Activated CD4-positive, alpha-beta memory T cell treated with anti-CD3 and anti-CD28 coated beads, Interleukin-2, amount 10 ng/mL, durations not matched to agents 7 days and 5 days (primary cell): ENCODE results near the gene KCNAB3. TPM values are rescaled to one million over a fixed set of nuclear protein-coding genes. Genes with fewer than 3 reads are reported as not detected.

Experiments used
- CTCF ChIA-PET: fragments of 350-600 bp; sonication (Branson Sonifier 250); formaldehyde crosslinking; loops from one replicate; lab custom pipeline; 2021; ENCODE audit warnings: antibody characterized with exemption, inconsistent platforms; lab: Charles Lee
- POLR2A ChIA-PET: fragments of 350-600 bp; sonication (Branson Sonifier 250); formaldehyde crosslinking; loops from one replicate; lab custom pipeline; 2021; ENCODE audit warnings: antibody characterized with exemption; lab: Charles Lee
- DNase-seq: peaks from one replicate; pipeline ENCODE4 v3.0.0-alpha.2; 2020
- H3K27ac Mint-ChIP-seq: one replicate; pipeline ENCODE4 v1.8.0; 2021; ENCODE audit warnings: mild to moderate bottlenecking, mixed read lengths
- H3K27me3 Mint-ChIP-seq: one replicate; pipeline ENCODE4 v1.8.0; 2021; ENCODE audit warnings: mixed read lengths
- H3K36me3 Mint-ChIP-seq: one replicate; pipeline ENCODE4 v1.8.0; 2021; ENCODE audit warnings: low read depth, mixed read lengths
- H3K4me1 Mint-ChIP-seq: one replicate; pipeline ENCODE4 v1.8.0; 2021; ENCODE audit warnings: mixed read lengths
- H3K4me3 Mint-ChIP-seq: one replicate; pipeline ENCODE4 v1.8.0; 2021; ENCODE audit warnings: mild to moderate bottlenecking, mixed read lengths
- H3K9me3 Mint-ChIP-seq: one replicate; pipeline ENCODE4 v1.8.0; 2021; ENCODE audit warnings: mixed read lengths
- total RNA-seq, 2 experiments: library from RNA; stranded (reverse); gene quantifications; one replicate each; pipeline ENCODE4 v1.2.3, GENCODE V29; 2021

KCNAB3 gene
- total RNA-seq, 2 experiments from 2014 or later: 7.7 to 8.4 TPM

GRCh38 chr17:7894226-7894625, 35.4 kb downstream of the KCNAB3 start:
- H3K36me3 Mint-ChIP-seq: peaks cover 82% of the 10 kb centered on the region
- DNase-seq: no peak
- ChIA-PET CTCF (no interaction called here), POLR2A (no interaction called here)
- H3K4me1 Mint-ChIP-seq: peaks cover 5% of the 10 kb centered on the region
- H3K27me3 Mint-ChIP-seq: no peaks in the 10 kb centered on the region
- H3K9me3 Mint-ChIP-seq: no peaks in the 10 kb centered on the region
- H3K4me3 Mint-ChIP-seq: no peak overlapping the region
- no peak overlapping the region for H3K27ac Mint-ChIP-seq

- ChIA-PET POLR2A (no interaction called here), CTCF (no interaction called here)
- H3K4me1 Mint-ChIP-seq: peaks cover 5% of the 10 kb centered on the region
- H3K36me3 Mint-ChIP-seq: peaks cover 74% of the 10 kb centered on the region
- no peaks in the 10 kb centered on the region for H3K9me3 Mint-ChIP-seq
- no peaks in the 10 kb centered on the region for H3K27me3 Mint-ChIP-seq
- no peak for DNase-seq
- no peak overlapping the region for H3K27ac Mint-ChIP-seq
- H3K4me3 Mint-ChIP-seq: no peak overlapping the region
Measured at GRCh38 chr17:7893187-7893880, 36.3 kb downstream of the KCNAB3 start.

DNA sequence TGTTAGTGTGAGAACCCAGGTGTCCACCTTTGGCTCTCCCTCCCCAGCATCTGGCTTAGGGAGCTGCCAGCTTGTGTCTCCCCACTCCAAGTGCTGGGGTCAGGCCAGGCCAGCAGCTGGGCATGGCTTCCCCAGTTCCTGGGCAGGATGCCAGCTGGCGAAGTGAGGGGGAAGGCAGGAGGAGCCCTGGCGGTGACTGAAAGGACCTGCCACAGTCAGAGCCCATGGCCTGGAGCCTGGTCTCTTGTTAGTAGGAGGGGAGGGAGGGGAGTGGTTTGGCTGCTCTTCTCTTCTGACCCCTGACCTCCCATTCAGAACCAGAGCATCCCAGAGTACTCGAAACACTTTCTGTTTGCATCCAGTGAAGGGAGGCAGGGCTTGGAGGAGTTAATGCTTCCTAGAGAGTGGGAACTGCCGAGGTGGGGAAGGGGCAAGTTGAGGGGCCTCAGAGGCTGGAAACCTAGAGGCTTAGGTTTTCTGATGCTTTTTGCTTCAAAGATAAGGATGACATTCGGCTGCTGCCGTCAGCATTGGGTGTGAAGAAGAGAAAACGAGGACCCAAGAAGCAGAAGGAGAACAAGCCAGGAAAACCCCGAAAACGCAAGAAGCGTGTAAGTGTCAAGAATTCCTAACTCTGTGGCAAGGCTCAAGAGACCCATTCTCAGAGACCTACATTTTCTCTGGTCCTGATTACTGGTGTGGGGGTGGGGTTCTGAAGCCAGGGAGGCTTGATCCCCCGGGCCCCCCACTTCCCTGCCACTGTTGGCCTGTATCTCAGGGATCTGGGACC, 40.3 kb downstream of the KCNAB3 start:
- ChIA-PET CTCF (no interaction called here), POLR2A (interaction anchor here (0.9 to 1.5 kb wide), 2 partner anchors 26 to 32 kb away, joined by 3 read pairs; partner anchors contain the start of genes NAA38 and RNF227)
- peaks cover 2% of the 10 kb centered on the region for H3K4me1 Mint-ChIP-seq
- H3K36me3 Mint-ChIP-seq: peaks cover 41% of the 10 kb centered on the region
- no peaks in the 10 kb centered on the region for H3K9me3 Mint-ChIP-seq
- H3K4me3 Mint-ChIP-seq: no peak overlapping the region
- no peaks in the 10 kb centered on the region for H3K27me3 Mint-ChIP-seq
- peak; percentile 33 for DNase-seq
- H3K27ac Mint-ChIP-seq: no peak overlapping the region

- H3K36me3 Mint-ChIP-seq: peaks cover 30% of the 10 kb centered on the region
- no peak within 1 kb of the TSS for H3K4me3 Mint-ChIP-seq
- H3K27me3 Mint-ChIP-seq: no peaks in the 10 kb centered on the region
- CTCF ChIA-PET: no interaction called here
- DNase-seq: peak; percentile 52
- peaks cover 3% of the 10 kb centered on the region for H3K4me1 Mint-ChIP-seq
- POLR2A ChIA-PET: interaction anchor here (0.6 to 1.5 kb wide), 4 partner anchors 10 to 45 kb away, joined by 3 read pairs; partner anchors contain the start of genes NAA38 and RNF227
- H3K9me3 Mint-ChIP-seq: no peaks in the 10 kb centered on the region
- H3K27ac Mint-ChIP-seq: no peak within 1 kb of the TSS
Measured at GRCh38 chr17:7888184-7888920, 41.3 kb downstream of the KCNAB3 start, which contains the start of gene CHD3. CHD3 (plus strand) TSS chr17:7888789; CDS start chr17:7889001, 212 bp downstream.

GRCh38 chr17:7887482-7888183, 42.0 kb downstream of the KCNAB3 start:
- peak; percentile 91 for DNase-seq
- no peaks in the 10 kb centered on the region for H3K9me3 Mint-ChIP-seq
- CTCF ChIA-PET: no interaction called here
- H3K27ac Mint-ChIP-seq: no peak overlapping the region
- peaks cover 3% of the 10 kb centered on the region for H3K4me1 Mint-ChIP-seq
- no peaks in the 10 kb centered on the region for H3K27me3 Mint-ChIP-seq
- H3K36me3 Mint-ChIP-seq: peaks cover 27% of the 10 kb centered on the region
- POLR2A ChIA-PET: interaction anchor here (1.0 to 1.5 kb wide), 2 partner anchors 31 to 44 kb away, joined by 3 read pairs; partner anchors contain the start of gene NAA38
- no peak overlapping the region for H3K4me3 Mint-ChIP-seq

- H3K27ac Mint-ChIP-seq: no peak overlapping the region
- H3K9me3 Mint-ChIP-seq: no peaks in the 10 kb centered on the region
- peaks cover 25% of the 10 kb centered on the region for H3K36me3 Mint-ChIP-seq
- no peaks in the 10 kb centered on the region for H3K27me3 Mint-ChIP-seq
- CTCF ChIA-PET: no interaction called here
- POLR2A ChIA-PET: interaction anchor here (1.4 to 1.7 kb wide), 2 partner anchors 44 kb away, joined by 5 to 10 read pairs; partner anchors contain the start of genes CNTROB and TRAPPC1
- no peak overlapping the region for H3K4me3 Mint-ChIP-seq
- H3K4me1 Mint-ChIP-seq: peaks cover 3% of the 10 kb centered on the region
- no peak for DNase-seq
Measured at GRCh38 chr17:7887038-7887481, 42.6 kb downstream of the KCNAB3 start.

DNA sequence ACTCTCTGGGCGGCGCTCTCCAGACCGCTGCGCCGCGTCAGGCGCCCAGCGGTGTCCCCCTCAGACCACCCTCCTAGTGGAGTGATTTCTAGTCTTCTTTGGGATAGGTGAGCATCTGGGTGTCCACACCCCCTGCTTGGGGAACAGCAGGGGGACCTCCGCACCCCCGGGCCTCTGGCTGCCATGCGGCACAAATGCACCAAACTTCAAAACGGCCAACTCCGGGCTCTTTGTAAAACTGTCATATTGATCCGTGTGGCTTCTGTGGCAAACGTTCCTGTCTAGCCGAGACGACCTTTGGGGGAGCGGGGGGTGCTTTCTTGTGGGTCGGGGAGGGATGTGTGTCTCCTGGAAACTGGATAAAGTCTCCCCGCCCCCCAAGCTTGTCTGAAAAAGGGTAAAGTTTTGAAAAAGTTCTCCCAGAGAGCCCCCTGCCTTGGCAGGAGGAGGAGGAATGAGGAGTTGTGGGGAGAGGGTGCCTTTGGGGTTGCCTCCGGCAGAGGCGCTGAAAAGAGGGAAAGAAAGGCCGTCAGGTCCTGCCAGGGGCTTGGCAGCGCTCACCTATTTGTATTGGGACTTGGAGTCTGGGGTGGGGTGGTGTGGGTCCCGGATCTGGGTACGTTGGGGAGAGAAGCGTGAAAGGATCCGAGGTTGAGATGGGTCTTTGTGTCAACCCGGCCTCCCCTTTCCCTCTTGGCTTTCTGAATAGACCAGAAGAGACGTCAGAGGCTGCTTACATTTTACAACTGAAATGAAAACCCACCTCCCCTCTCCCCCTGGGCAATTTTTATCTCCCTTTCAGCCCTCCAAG, 43.2 kb downstream of the KCNAB3 start:
- ChIA-PET CTCF (interaction anchor here (1.5 kb wide), 1 partner anchor 29 kb away, joined by 8 read pairs; the partner anchor contains the start of gene NAA38), POLR2A (interaction anchor here (0.8 to 1.9 kb wide), 12 partner anchors 9 to 362 kb away, joined by 3 to 12 read pairs (median 4); partner anchors contain the start of genes CNTROB, CTC1, CYB5D1 and NAA38)
- no peak overlapping the region for H3K27ac Mint-ChIP-seq
- H3K9me3 Mint-ChIP-seq: no peaks in the 10 kb centered on the region
- DNase-seq: peak; percentile 58
- H3K36me3 Mint-ChIP-seq: peaks cover 20% of the 10 kb centered on the region
- peaks cover 3% of the 10 kb centered on the region for H3K4me1 Mint-ChIP-seq
- H3K27me3 Mint-ChIP-seq: no peaks in the 10 kb centered on the region
- H3K4me3 Mint-ChIP-seq: no peak overlapping the region

DNA sequence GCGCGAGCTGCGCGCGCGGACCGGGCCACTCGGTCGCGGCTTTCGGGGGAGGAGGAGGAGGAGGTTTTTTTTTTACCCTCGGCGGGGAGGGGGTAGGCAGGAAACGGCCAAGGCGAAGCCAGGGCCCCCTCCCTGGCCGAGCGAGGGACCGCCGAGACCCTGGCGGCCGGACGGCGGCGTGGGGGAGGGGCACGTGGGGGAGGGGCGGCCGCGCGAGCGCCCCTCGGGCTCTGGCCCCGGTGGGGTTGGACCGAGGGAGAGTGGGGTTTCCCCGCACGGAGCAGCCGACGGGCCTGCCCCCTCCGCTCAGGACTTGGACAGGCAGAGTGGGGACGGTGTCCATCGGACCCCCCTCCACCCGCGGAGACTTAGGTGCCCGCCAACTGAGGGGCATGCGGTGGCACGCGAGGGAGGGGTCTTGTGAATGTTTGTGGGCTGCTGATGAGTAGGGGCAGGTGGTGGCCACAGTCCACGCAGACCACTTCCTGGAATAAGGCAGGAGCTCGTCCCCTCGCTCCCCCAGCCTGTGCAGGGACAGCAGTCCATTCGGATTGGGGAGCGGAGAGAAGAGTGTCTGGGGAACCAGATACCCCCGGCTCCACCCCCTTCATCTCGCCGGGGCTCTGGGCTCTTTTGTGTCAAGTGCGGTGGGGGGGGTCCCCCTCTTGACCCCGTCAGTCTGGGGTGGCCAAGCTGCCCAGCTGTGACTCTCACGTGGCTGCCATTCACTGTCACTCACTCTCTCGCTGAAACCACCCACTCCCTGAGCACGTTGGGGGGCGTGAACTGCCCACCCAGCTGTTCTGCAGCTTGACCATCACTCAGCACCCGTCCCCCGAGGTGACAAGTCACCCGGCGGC, 44.1 kb downstream of the KCNAB3 start:
- ChIA-PET POLR2A (interaction anchor here (0.6 to 1.9 kb wide), 13 partner anchors 8 to 362 kb away, joined by 3 to 12 read pairs (median 4); partner anchors contain the start of genes CNTROB, CTC1, CYB5D1 and NAA38), CTCF (interaction anchor here (1.5 kb wide), 1 partner anchor 28 kb away, joined by 8 read pairs; the partner anchor contains the start of gene NAA38)
- peaks cover 3% of the 10 kb centered on the region for H3K4me1 Mint-ChIP-seq
- no peaks in the 10 kb centered on the region for H3K27me3 Mint-ChIP-seq
- no peak overlapping the region for H3K4me3 Mint-ChIP-seq
- H3K9me3 Mint-ChIP-seq: no peaks in the 10 kb centered on the region
- peaks cover 12% of the 10 kb centered on the region for H3K36me3 Mint-ChIP-seq
- DNase-seq: peak; percentile 53
- H3K27ac Mint-ChIP-seq: peak overlapping the region; percentile 55

GRCh38 chr17:7884581-7885366, 44.9 kb downstream of the KCNAB3 start:
- Mint-ChIP-seq H3K27me3 (no peaks in the 10 kb centered on the region), H3K36me3 (peaks cover 6% of the 10 kb centered on the region), H3K27ac (peak overlapping the region; percentile 69), H3K4me1 (peaks cover 3% of the 10 kb centered on the region), H3K4me3 (peak overlapping the region; percentile 72), H3K9me3 (no peaks in the 10 kb centered on the region)
- ChIA-PET CTCF (no interaction called here), POLR2A (interaction anchor here (0.6 to 1.9 kb wide), 4 partner anchors 16 to 324 kb away, joined by 3 to 12 read pairs (median 6); partner anchors contain the start of genes CYB5D1 and NAA38)
- peak; percentile 36 for DNase-seq

- Mint-ChIP-seq H3K36me3 (no peaks in the 10 kb centered on the region), H3K9me3 (no peaks in the 10 kb centered on the region), H3K27me3 (no peaks in the 10 kb centered on the region), H3K4me1 (peaks cover 3% of the 10 kb centered on the region), H3K4me3 (peak overlapping the region; percentile 72), H3K27ac (peak overlapping the region; percentile 67)
- ChIA-PET CTCF (no interaction called here), POLR2A (interaction anchor here (1.1 to 1.6 kb wide), 5 partner anchors 13 to 289 kb away, joined by 3 to 4 read pairs (median 4); partner anchors contain the start of gene NAA38)
- peak; percentile 24 for DNase-seq
Measured at GRCh38 chr17:7883781-7884386, 45.8 kb downstream of the KCNAB3 start.
